ENCODE data around the gene FAM200B. TPM values are rescaled to one million over a fixed set of nuclear protein-coding genes. Genes with fewer than 3 reads are reported as not detected.
A peak's percentile ranks its signal among the peaks of the same experiment; 100 is the strongest.

Gene FAM200B
- total RNA-seq, 3 donors from 2014 or later (not counting 1 experiment from before 2014, with no cell fraction given): 14.3 to 15.6 (median 14.5) TPM

DNA sequence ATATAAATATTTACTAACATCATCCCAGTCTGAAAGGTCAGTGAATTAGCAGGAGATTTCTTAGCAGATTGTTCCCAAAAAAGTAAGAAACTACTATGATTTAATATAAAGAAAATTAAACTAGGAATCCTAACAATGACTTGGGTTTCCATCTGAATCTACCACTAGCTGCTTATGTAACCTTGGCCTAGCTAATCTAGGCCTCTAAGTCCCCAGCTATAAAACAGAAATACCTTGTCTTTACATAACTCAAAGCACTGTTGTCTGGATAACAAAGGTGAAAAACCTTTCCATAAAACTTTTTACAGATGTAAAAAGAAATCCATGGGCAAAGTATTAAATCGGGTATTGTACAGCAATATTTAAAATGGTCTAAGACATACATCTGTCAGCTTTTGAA is 29.4 kb upstream of the FAM200B start:
- no peaks in the 10 kb centered on the region for H3K9me3 Mint-ChIP-seq
- peaks cover 33% of the 10 kb centered on the region for H3K4me1 ChIP-seq (ENCODE audit: control insufficient read depth, insufficient read depth, low read length)
- H3K27me3 Mint-ChIP-seq (ENCODE audit: low read depth in 2 of 2): no peaks in the 10 kb centered on the region
- intact Hi-C loops (cut with micrococcal nuclease): loop anchor here (5.0 to 10.0 kb wide), 2 partner anchors 177 to 310 kb away; partner anchors contain the start of gene FGFBP2
- TF ChIP-seq, protein P1, sequence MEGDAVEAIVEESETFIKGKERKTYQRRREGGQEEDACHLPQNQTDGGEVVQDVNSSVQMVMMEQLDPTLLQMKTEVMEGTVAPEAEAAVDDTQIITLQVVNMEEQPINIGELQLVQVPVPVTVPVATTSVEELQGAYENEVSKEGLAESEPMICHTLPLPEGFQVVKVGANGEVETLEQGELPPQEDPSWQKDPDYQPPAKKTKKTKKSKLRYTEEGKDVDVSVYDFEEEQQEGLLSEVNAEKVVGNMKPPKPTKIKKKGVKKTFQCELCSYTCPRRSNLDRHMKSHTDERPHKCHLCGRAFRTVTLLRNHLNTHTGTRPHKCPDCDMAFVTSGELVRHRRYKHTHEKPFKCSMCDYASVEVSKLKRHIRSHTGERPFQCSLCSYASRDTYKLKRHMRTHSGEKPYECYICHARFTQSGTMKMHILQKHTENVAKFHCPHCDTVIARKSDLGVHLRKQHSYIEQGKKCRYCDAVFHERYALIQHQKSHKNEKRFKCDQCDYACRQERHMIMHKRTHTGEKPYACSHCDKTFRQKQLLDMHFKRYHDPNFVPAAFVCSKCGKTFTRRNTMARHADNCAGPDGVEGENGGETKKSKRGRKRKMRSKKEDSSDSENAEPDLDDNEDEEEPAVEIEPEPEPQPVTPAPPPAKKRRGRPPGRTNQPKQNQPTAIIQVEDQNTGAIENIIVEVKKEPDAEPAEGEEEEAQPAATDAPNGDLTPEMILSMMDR (IDR thresholded peaks at IDR 0.05): no peak
- no peaks in the 10 kb centered on the region for H3K9me3 ChIP-seq (ENCODE audit: control insufficient read depth, insufficient read depth, low read length)
- WGBS (ENCODE audit: insufficient coverage): no CpG with 5 or more reads among the region's 1 CpG
- no peak overlapping the region for H3K4me3 ChIP-seq (ENCODE audit: low read length)
- H3K27ac Mint-ChIP-seq: peak overlapping the region; percentile 94 to 96
- no peaks in the 10 kb centered on the region for H3K36me3 Mint-ChIP-seq
- no peak for DNase-seq
- ATAC-seq: no peak
- H3K4me1 Mint-ChIP-seq: peaks cover 60 to 73% of the 10 kb centered on the region in 2 donors
- H3K27ac ChIP-seq (ENCODE audit: low read length): peak overlapping the region; percentile 36
- H3K4me3 Mint-ChIP-seq: peak overlapping the region; percentile 99
- no peaks in the 10 kb centered on the region for H3K36me3 ChIP-seq (ENCODE audit: control insufficient read depth, insufficient read depth, low read length)
- no peaks in the 10 kb centered on the region for H3K27me3 ChIP-seq (ENCODE audit: control insufficient read depth, insufficient read depth, low read length)

DNA sequence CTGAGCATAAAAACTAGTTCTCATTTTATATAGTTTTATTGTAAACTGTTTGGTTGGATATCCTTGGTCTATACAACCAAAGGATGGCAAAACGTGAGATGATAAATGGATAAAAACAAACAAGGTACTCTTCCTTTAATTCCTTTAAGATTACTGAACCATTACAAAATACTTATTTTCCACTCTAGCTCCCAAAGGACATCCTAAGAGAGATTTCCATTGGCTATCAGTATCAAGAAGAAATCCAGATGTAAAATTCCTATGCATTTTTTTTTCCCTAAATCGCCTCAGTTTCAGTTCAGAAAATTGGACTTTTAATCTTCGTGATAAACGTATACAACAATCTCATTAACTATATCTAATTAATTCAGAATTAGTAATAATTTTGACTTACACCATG is 28.8 kb upstream of the FAM200B start:
- WGBS (ENCODE audit: insufficient coverage): 80% methylated on average over 2 of the region's 4 CpGs
- Histone ChIP-seq H3K27ac (ENCODE audit: low read length) (peak overlapping the region; percentile 66), H3K4me1 (ENCODE audit: control insufficient read depth, insufficient read depth, low read length) (peaks cover 30% of the 10 kb centered on the region), H3K36me3 (ENCODE audit: control insufficient read depth, insufficient read depth, low read length) (no peaks in the 10 kb centered on the region), H3K9me3 (ENCODE audit: control insufficient read depth, insufficient read depth, low read length) (no peaks in the 10 kb centered on the region), H3K4me3 (ENCODE audit: low read length) (no peak overlapping the region), H3K27me3 (ENCODE audit: control insufficient read depth, insufficient read depth, low read length) (no peaks in the 10 kb centered on the region)
- H3K4me3 Mint-ChIP-seq: peak overlapping the region; percentile 99
- H3K27ac Mint-ChIP-seq: peak overlapping the region; percentile 94 to 96
- intact Hi-C loops (cut with micrococcal nuclease): loop anchor here (5.0 to 10.0 kb wide), 2 partner anchors 178 to 309 kb away; partner anchors contain the start of gene FGFBP2
- no peaks in the 10 kb centered on the region for H3K9me3 Mint-ChIP-seq
- DNase-seq (no peak), ATAC-seq (no peak)
- H3K36me3 Mint-ChIP-seq: no peaks in the 10 kb centered on the region
- H3K4me1 Mint-ChIP-seq: peaks cover 60 to 66% of the 10 kb centered on the region in 2 donors
- no peaks in the 10 kb centered on the region for H3K27me3 Mint-ChIP-seq (ENCODE audit: low read depth in 2 of 2)
- TF ChIP-seq, protein P1 (IDR thresholded peaks at IDR 0.05): no peak

DNA sequence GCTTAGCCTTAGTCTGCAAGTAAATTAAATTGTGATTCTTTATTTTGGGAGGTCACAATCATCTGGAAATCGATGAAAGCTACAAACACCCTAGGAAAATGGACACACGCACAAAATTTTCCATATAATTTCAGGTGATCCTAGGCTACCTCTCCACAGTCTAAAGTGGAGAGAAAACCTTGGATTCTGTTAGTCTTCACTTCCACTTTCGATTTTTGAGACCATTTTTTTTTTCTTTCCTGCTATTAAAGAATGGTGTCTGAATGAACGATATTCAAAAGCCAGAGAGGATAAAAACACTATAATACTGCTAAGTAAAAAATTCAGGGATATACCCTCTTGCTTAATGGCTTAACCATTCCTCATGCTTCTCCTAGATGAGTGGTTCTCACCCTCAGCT is 28.2 kb upstream of the FAM200B start:
- Histone ChIP-seq H3K9me3 (ENCODE audit: control insufficient read depth, insufficient read depth, low read length) (no peaks in the 10 kb centered on the region), H3K4me1 (ENCODE audit: control insufficient read depth, insufficient read depth, low read length) (peaks cover 29% of the 10 kb centered on the region), H3K36me3 (ENCODE audit: control insufficient read depth, insufficient read depth, low read length) (no peaks in the 10 kb centered on the region), H3K27ac (ENCODE audit: low read length) (peak overlapping the region; percentile 66), H3K27me3 (ENCODE audit: control insufficient read depth, insufficient read depth, low read length) (no peaks in the 10 kb centered on the region), H3K4me3 (ENCODE audit: low read length) (peak overlapping the region; percentile 74)
- WGBS (ENCODE audit: insufficient coverage): 39% methylated on average over 2 of the region's 4 CpGs
- peak overlapping the region; percentile 94 to 96 for H3K27ac Mint-ChIP-seq
- intact Hi-C loops (cut with micrococcal nuclease): loop anchor here (5.0 to 10.0 kb wide), 2 partner anchors 179 to 309 kb away; partner anchors contain the start of gene FGFBP2
- ATAC-seq: no peak
- H3K36me3 Mint-ChIP-seq: no peaks in the 10 kb centered on the region
- TF ChIP-seq, protein P1 (IDR thresholded peaks at IDR 0.05): no peak
- H3K9me3 Mint-ChIP-seq: no peaks in the 10 kb centered on the region
- H3K4me1 Mint-ChIP-seq: peaks cover 56 to 63% of the 10 kb centered on the region in 2 donors
- H3K4me3 Mint-ChIP-seq: peak overlapping the region; percentile 99
- DNase-seq: peak in 1 of 2 donors; percentile 28
- no peaks in the 10 kb centered on the region for H3K27me3 Mint-ChIP-seq (ENCODE audit: low read depth in 2 of 2)
